Measurements from ENCODE around the gene DDX1. TPM values are rescaled to one million over a fixed set of nuclear protein-coding genes. Genes with fewer than 3 reads are reported as not detected.

Gene DDX1
- total RNA-seq, 1 donor from 2014 or later, result 255 TPM

GRCh38 chr2:15546297-15547098 lies 45.2 kb upstream of the DDX1 start:
- no peak for DNase-seq
- no peaks in the 10 kb centered on the region for H3K9me3 Mint-ChIP-seq (ENCODE audit: unreplicated experiment)
- peaks cover 5% of the 10 kb centered on the region for H3K4me1 Mint-ChIP-seq (ENCODE audit: low read depth, unreplicated experiment)
- H3K27ac Mint-ChIP-seq (ENCODE audit: unreplicated experiment), result no peak overlapping the region
- H3K4me3 Mint-ChIP-seq (ENCODE audit: unreplicated experiment), result no peak overlapping the region
- no peaks in the 10 kb centered on the region for H3K27me3 Mint-ChIP-seq (ENCODE audit: unreplicated experiment)
- no peaks in the 10 kb centered on the region for H3K36me3 Mint-ChIP-seq (ENCODE audit: unreplicated experiment)
- no peak for TF ChIP-seq CTCF (IDR thresholded peaks at IDR 0.05; ENCODE audit: partially characterized antibody, unreplicated experiment)

DNA sequence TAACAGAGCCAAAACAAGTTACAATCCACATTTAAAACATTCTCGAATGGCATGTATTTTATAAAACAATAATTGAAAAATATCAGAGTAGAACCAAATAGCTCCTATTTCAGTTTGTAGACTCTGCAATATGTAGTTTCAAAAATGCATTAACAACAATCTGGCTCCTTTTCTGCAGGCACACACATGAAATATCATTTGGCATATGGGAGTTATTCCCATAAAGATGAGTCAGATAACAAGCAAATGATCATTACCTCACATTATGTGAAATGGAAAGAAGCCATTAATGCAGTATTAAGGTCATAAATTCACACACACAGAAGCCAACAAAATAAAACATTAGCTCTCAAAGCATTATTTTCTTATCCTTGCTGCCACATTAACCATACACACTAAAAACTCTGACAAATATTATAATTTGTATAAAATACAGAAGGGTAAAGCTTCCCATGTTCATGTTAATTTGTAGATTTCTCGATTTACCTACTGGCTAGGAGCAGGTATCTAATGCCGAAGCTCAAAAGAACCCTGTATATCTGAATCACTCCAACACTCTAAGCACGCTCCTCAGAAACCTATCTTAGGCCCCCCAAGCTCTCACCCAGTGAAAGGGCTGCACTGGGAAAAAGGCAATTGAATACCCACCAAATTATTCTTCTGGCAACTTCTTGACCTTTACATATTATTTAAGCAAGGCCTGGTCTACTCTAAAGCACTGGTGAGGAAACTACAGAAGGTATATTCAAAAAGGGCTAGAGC lies 44.4 kb upstream of the DDX1 start:
- no peaks in the 10 kb centered on the region for H3K27me3 Mint-ChIP-seq (ENCODE audit: unreplicated experiment)
- no peak for DNase-seq
- H3K4me1 Mint-ChIP-seq (ENCODE audit: low read depth, unreplicated experiment), result peaks cover 5% of the 10 kb centered on the region
- H3K36me3 Mint-ChIP-seq (ENCODE audit: unreplicated experiment), result no peaks in the 10 kb centered on the region
- H3K4me3 Mint-ChIP-seq (ENCODE audit: unreplicated experiment), result no peak overlapping the region
- H3K27ac Mint-ChIP-seq (ENCODE audit: unreplicated experiment), result no peak overlapping the region
- TF ChIP-seq CTCF (IDR thresholded peaks at IDR 0.05; ENCODE audit: partially characterized antibody, unreplicated experiment), result no peak
- H3K9me3 Mint-ChIP-seq (ENCODE audit: unreplicated experiment), result no peaks in the 10 kb centered on the region

DNA sequence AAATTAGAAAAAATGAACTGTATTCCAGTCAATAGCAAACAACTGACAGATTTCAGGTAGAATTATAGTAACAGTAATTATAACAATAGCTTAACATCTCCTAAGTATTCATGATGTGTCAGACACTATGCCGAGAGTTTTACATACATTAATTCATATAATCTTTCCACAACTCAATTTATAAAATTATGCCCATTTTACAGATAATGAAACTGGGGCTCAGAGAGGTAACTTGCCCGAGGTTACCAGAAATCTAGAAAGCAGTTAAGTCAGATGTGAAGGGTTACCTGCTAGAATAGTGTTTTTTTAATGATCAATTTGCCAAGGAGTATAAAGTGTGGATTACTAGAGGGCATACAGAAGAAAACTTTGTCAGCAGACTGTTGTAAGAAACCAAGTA lies 42.7 kb upstream of the DDX1 start:
- DNase-seq, result no peak
- Mint-ChIP-seq H3K4me3 (ENCODE audit: unreplicated experiment) (no peak overlapping the region), H3K36me3 (ENCODE audit: unreplicated experiment) (no peaks in the 10 kb centered on the region), H3K27ac (ENCODE audit: unreplicated experiment) (no peak overlapping the region), H3K9me3 (ENCODE audit: unreplicated experiment) (no peaks in the 10 kb centered on the region), H3K4me1 (ENCODE audit: low read depth, unreplicated experiment) (no peaks in the 10 kb centered on the region), H3K27me3 (ENCODE audit: unreplicated experiment) (no peaks in the 10 kb centered on the region)
- TF ChIP-seq CTCF (IDR thresholded peaks at IDR 0.05; ENCODE audit: partially characterized antibody, unreplicated experiment), result no peak

- Mint-ChIP-seq H3K4me1 (ENCODE audit: low read depth, unreplicated experiment) (no peaks in the 10 kb centered on the region), H3K27ac (ENCODE audit: unreplicated experiment) (no peak overlapping the region), H3K27me3 (ENCODE audit: unreplicated experiment) (peaks cover 2% of the 10 kb centered on the region), H3K4me3 (ENCODE audit: unreplicated experiment) (no peak overlapping the region), H3K9me3 (ENCODE audit: unreplicated experiment) (no peaks in the 10 kb centered on the region), H3K36me3 (ENCODE audit: unreplicated experiment) (no peaks in the 10 kb centered on the region)
- no peak for DNase-seq
- TF ChIP-seq CTCF (IDR thresholded peaks at IDR 0.05; ENCODE audit: partially characterized antibody, unreplicated experiment), result no peak
Observed at GRCh38 chr2:15553519-15553918, 38.1 kb upstream of the DDX1 start.

GRCh38 chr2:15553951-15554350 lies 37.7 kb upstream of the DDX1 start:
- Mint-ChIP-seq H3K4me3 (ENCODE audit: unreplicated experiment) (no peak overlapping the region), H3K4me1 (ENCODE audit: low read depth, unreplicated experiment) (no peaks in the 10 kb centered on the region), H3K9me3 (ENCODE audit: unreplicated experiment) (no peaks in the 10 kb centered on the region), H3K27ac (ENCODE audit: unreplicated experiment) (no peak overlapping the region), H3K36me3 (ENCODE audit: unreplicated experiment) (no peaks in the 10 kb centered on the region), H3K27me3 (ENCODE audit: unreplicated experiment) (peaks cover 2% of the 10 kb centered on the region)
- no peak for TF ChIP-seq CTCF (IDR thresholded peaks at IDR 0.05; ENCODE audit: partially characterized antibody, unreplicated experiment)
- no peak for DNase-seq

All from glutamatergic neuron (in vitro differentiated cells).